ENCODE measurements around the gene ELMO3.

Gene ELMO3

DNA sequence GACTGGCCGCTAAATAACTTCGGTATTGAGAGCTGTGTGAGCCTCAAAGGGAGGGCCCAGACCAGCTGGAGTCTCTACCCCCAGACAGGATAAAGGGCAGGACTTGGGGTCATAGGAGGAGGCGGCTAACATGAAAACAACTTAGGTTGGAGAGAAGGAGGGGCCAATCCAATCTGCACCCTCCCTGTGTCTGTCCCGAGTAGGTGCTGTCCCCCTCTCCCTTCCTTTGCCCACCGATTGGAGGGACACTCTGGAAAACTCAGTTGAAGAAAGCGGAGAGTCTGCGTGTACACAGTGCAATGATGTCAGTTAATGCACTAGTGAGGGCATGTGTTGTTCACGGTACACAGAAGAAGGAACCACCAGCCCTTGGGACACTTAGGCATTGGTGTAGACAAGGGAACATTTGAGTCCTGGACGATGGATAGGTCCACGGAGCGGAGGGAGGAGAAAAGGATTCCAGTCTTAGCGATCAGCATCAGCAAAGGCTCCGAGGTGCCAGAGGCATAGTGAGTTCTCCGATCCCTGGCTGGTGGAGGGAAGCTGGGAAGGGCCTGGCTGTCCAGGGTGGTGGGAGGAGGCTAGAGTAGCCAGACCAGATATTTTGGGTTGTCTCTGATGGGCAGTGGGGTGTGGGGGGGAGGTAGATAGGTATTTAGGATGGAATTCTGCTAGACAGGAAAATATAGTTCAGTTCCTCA is 27.8 kb upstream of the ELMO3 start:
- TF ChIP-seq TOX (CRISPR knock-in tag; IDR thresholded peaks at IDR 0.05; ENCODE audit: borderline replicate concordance) (no peak), ZNF70 (CRISPR knock-in tag; IDR thresholded peaks at IDR 0.05) (no peak), ZFP30 (CRISPR knock-in tag; IDR thresholded peaks at IDR 0.05) (no peak), PPARA (CRISPR knock-in tag; IDR thresholded peaks at IDR 0.05; ENCODE audit: borderline replicate concordance) (no peak), ZC3H10 (CRISPR knock-in tag; IDR thresholded peaks at IDR 0.05) (no peak), GLIS3 (CRISPR knock-in tag; IDR thresholded peaks at IDR 0.05) (no peak), ESRRG (CRISPR knock-in tag; IDR thresholded peaks at IDR 0.05) (no peak), ZNF8 (CRISPR knock-in tag; IDR thresholded peaks at IDR 0.05) (no peak), SNAI2 (CRISPR knock-in tag; IDR thresholded peaks at IDR 0.05) (no peak), ZFP3 (CRISPR knock-in tag; IDR thresholded peaks at IDR 0.05) (no peak), RARB (CRISPR knock-in tag; IDR thresholded peaks at IDR 0.05) (no peak)
- TF ChIP-seq, protein P1, sequence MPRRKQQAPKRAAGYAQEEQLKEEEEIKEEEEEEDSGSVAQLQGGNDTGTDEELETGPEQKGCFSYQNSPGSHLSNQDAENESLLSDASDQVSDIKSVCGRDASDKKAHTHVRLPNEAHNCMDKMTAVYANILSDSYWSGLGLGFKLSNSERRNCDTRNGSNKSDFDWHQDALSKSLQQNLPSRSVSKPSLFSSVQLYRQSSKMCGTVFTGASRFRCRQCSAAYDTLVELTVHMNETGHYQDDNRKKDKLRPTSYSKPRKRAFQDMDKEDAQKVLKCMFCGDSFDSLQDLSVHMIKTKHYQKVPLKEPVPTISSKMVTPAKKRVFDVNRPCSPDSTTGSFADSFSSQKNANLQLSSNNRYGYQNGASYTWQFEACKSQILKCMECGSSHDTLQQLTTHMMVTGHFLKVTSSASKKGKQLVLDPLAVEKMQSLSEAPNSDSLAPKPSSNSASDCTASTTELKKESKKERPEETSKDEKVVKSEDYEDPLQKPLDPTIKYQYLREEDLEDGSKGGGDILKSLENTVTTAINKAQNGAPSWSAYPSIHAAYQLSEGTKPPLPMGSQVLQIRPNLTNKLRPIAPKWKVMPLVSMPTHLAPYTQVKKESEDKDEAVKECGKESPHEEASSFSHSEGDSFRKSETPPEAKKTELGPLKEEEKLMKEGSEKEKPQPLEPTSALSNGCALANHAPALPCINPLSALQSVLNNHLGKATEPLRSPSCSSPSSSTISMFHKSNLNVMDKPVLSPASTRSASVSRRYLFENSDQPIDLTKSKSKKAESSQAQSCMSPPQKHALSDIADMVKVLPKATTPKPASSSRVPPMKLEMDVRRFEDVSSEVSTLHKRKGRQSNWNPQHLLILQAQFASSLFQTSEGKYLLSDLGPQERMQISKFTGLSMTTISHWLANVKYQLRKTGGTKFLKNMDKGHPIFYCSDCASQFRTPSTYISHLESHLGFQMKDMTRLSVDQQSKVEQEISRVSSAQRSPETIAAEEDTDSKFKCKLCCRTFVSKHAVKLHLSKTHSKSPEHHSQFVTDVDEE (CRISPR knock-in tag; IDR thresholded peaks at IDR 0.05) = no peak
- TF ChIP-seq, protein P2, sequence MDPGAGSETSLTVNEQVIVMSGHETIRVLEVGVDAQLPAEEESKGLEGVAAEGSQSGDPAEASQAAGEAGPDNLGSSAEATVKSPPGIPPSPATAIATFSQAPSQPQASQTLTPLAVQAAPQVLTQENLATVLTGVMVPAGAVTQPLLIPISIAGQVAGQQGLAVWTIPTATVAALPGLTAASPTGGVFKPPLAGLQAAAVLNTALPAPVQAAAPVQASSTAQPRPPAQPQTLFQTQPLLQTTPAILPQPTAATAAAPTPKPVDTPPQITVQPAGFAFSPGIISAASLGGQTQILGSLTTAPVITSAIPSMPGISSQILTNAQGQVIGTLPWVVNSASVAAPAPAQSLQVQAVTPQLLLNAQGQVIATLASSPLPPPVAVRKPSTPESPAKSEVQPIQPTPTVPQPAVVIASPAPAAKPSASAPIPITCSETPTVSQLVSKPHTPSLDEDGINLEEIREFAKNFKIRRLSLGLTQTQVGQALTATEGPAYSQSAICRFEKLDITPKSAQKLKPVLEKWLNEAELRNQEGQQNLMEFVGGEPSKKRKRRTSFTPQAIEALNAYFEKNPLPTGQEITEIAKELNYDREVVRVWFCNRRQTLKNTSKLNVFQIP (CRISPR knock-in tag; IDR thresholded peaks at IDR 0.05; ENCODE audit: borderline replicate concordance, low read depth) = no peak
- peak; percentile 1 for ATAC-seq

DNA sequence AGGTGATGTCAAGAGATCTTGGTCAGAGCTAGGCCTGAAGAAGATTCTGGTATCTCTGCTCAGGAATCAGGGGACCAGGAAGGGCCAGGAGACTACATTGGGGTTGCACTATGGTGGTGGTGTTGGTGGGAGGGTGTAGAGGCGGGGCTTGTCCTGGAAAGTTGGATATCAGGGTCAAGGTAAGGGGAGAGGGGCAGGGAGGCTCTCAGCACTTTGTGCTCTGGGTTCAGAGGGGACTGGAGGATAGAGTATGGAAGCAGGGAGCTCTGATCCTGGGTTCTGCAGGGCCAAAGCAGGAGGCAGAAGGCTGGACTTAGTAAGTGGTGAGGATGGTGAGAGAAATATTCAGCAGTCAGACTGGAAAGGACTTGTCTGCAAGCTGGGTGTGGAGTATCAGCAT is 25.6 kb upstream of the ELMO3 start:
- no peak for TF ChIP-seq ZNF565 (CRISPR knock-in tag; conservative IDR thresholded peaks at IDR 0.05; ENCODE audit: low read depth)
- no peak for TF ChIP-seq CSDC2 (CRISPR knock-in tag; IDR thresholded peaks at IDR 0.05)
- TF ChIP-seq OSR1 (CRISPR knock-in tag; IDR thresholded peaks at IDR 0.05) = no peak
- TF ChIP-seq ARNTL (CRISPR knock-in tag; IDR thresholded peaks at IDR 0.05; ENCODE audit: borderline replicate concordance, low read depth) = no peak
- TF ChIP-seq TCF4 (CRISPR knock-in tag; IDR thresholded peaks at IDR 0.05; ENCODE audit: borderline replicate concordance) = no peak
- no peak for TF ChIP-seq PPARA (CRISPR knock-in tag; IDR thresholded peaks at IDR 0.05; ENCODE audit: borderline replicate concordance)
- TF ChIP-seq ZFP3 (CRISPR knock-in tag; IDR thresholded peaks at IDR 0.05) = no peak
- TF ChIP-seq ESRRG (CRISPR knock-in tag; IDR thresholded peaks at IDR 0.05) = no peak
- no peak for TF ChIP-seq ZFP30 (CRISPR knock-in tag; IDR thresholded peaks at IDR 0.05)
- no peak for TF ChIP-seq SNAI2 (CRISPR knock-in tag; IDR thresholded peaks at IDR 0.05)
- TF ChIP-seq GLIS3 (CRISPR knock-in tag; IDR thresholded peaks at IDR 0.05) = no peak
- TF ChIP-seq RARB (CRISPR knock-in tag; IDR thresholded peaks at IDR 0.05) = no peak
- peak; percentile 0; the same call in 2 of the 3 replicates for ATAC-seq

DNA sequence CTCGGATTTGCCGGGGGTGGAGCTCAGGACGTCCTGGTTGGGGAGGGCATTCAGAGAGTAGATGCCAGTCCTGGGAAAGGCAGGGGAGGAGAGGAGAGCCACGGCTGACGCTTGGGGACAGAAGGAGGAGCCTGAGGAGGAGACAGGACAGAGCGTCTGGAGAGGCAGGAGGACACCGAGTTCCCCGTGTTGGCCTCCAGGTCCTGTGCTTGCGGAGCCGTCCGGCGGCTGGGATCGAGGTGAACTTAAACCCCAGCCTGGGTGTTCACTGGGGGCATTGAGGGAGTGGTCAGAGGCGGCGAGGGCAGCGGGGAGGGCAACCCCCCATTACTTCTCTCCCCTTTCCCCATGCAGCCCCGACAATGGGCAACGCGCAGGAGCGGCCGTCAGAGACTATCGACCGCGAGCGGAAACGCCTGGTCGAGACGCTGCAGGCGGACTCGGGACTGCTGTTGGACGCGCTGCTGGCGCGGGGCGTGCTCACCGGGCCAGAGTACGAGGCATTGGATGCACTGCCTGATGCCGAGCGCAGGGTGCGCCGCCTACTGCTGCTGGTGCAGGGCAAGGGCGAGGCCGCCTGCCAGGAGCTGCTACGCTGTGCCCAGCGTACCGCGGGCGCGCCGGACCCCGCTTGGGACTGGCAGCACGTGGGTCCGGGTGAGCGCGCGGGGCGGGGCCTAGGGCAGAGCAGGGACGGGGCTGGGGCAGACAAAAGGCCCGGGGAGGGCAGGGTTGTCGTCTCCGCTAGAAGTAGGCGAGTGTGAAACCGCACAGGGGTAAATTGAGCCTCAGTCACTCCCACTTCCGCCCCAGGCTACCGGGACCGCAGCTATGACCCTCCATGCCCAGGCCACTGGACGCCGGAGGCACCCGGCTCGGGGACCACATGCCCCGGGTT is 24.9 kb upstream of the ELMO3 start:
- TF ChIP-seq CSDC2 (CRISPR knock-in tag; IDR thresholded peaks at IDR 0.05) (no peak), BACH2 (CRISPR knock-in tag; IDR thresholded peaks at IDR 0.05; ENCODE audit: borderline replicate concordance) (no peak), ZNF565 (CRISPR knock-in tag; conservative IDR thresholded peaks at IDR 0.05; ENCODE audit: low read depth) (no peak), TOX (CRISPR knock-in tag; IDR thresholded peaks at IDR 0.05; ENCODE audit: borderline replicate concordance) (no peak), ISL1 (CRISPR knock-in tag; IDR thresholded peaks at IDR 0.05) (no peak)
- TF ChIP-seq, protein P2 (CRISPR knock-in tag; IDR thresholded peaks at IDR 0.05; ENCODE audit: borderline replicate concordance, low read depth) = no peak
- ATAC-seq = peak; percentile 86

DNA sequence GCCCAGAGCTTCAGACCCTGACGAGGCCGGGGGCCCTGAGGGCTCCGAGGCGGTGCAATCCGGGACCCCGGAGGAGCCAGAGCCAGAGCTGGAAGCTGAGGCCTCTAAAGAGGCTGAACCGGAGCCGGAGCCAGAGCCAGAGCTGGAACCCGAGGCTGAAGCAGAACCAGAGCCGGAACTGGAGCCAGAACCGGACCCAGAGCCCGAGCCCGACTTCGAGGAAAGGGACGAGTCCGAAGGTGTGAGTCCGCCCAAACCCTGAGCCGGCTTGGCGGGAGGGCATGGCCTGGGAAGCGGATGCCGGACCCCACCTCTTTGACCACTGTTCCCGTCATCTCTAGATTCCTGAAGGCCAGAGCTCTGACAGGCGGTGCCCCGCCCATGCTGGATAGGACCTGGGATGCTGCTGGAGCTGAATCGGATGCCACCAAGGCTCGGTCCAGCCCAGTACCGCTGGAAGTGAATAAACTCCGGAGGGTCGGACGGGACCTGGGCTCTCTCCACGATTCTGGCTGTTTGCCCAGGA is 24.2 kb upstream of the ELMO3 start:
- TF ChIP-seq ZFP30 (CRISPR knock-in tag; IDR thresholded peaks at IDR 0.05) = no peak
- TF ChIP-seq PPARA (CRISPR knock-in tag; IDR thresholded peaks at IDR 0.05; ENCODE audit: borderline replicate concordance) = no peak
- TF ChIP-seq ARNTL (CRISPR knock-in tag; IDR thresholded peaks at IDR 0.05; ENCODE audit: borderline replicate concordance, low read depth) = no peak
- TF ChIP-seq ZNF70 (CRISPR knock-in tag; IDR thresholded peaks at IDR 0.05) = no peak
- no peak for TF ChIP-seq ZFP3 (CRISPR knock-in tag; IDR thresholded peaks at IDR 0.05)
- no peak for TF ChIP-seq GLIS3 (CRISPR knock-in tag; IDR thresholded peaks at IDR 0.05)
- no peak for TF ChIP-seq TCF4 (CRISPR knock-in tag; IDR thresholded peaks at IDR 0.05; ENCODE audit: borderline replicate concordance)
- TF ChIP-seq RARB (CRISPR knock-in tag; IDR thresholded peaks at IDR 0.05) = no peak
- TF ChIP-seq ISL1 (CRISPR knock-in tag; IDR thresholded peaks at IDR 0.05) = no peak

More for the DNA sequence above, 24.2 kb upstream of the ELMO3 start:
- no peak for ATAC-seq

Data from SK-N-SH treated with all-trans-retinoic acid at 6 μM for 48 hours (cell line).